ENCODE data around the gene RFLNA.

DNA sequence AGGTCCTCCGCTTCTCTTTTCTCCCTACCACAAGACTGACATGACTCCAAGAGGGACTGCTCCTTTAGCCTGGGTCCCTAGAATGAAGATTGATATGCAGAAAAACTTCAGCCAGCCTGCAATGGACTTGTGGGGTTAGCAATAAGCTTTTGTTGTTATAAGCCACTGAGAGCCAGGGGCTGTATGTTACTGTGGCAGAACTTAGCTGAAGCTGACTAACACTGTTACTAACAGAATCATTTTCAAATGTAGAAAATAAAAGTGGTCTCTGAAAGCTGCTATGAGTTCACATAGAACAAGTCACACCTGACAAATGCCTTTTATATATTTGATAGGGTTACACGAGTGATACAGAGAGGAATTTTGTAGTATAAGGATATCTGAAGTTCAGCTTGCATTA is 13.6 kb upstream of the RFLNA start:
- TF ChIP-seq CTCF (conservative IDR thresholded peaks at IDR 0.05): no peak
- TF ChIP-seq ZFX (IDR thresholded peaks at IDR 0.05): no peak
